ENCODE measurements around the gene IER5.

- no peak for TF ChIP-seq CTCF (IDR thresholded peaks at IDR 0.05)
- TF ChIP-seq JUND (IDR thresholded peaks at IDR 0.05): no peak
- no peak for TF ChIP-seq IRF3 (IDR thresholded peaks at IDR 0.05; ENCODE audit: low read depth, low read length)
- TF ChIP-seq POLR2AphosphoS5 (IDR thresholded peaks at IDR 0.05; ENCODE audit: low read depth, low read length): no peak
- TF ChIP-seq GABPA (IDR thresholded peaks at IDR 0.05; ENCODE audit: low read depth): no peak
Measured at GRCh38 chr1:181111559-181111958, 23.1 kb downstream of the IER5 start.
